ENCODE data around the gene RPA4. TPM values are rescaled to one million over a fixed set of nuclear protein-coding genes. Genes with fewer than 3 reads are reported as not detected.

Gene RPA4
- total RNA-seq, 1 donor from 2014 or later = 0.68 TPM

GRCh38 chrX:96907516-96908272 is 24.0 kb downstream of the RPA4 start:
- Mint-ChIP-seq H3K4me1 (no peaks in the 10 kb centered on the region), H3K27ac (no peak overlapping the region), H3K4me3 (no peak overlapping the region), H3K27me3 (no peaks in the 10 kb centered on the region), H3K36me3 (ENCODE audit: low read depth) (peaks cover 3% of the 10 kb centered on the region), H3K9me3 (no peaks in the 10 kb centered on the region)
- intact Hi-C loops (cut with micrococcal nuclease) = no loop called here
- DNase-seq = no peak

- Mint-ChIP-seq H3K4me3 (no peak overlapping the region), H3K36me3 (ENCODE audit: low read depth) (peaks cover 3% of the 10 kb centered on the region), H3K4me1 (no peaks in the 10 kb centered on the region), H3K27me3 (no peaks in the 10 kb centered on the region), H3K27ac (no peak overlapping the region), H3K9me3 (no peaks in the 10 kb centered on the region)
- intact Hi-C loops (cut with micrococcal nuclease) = no loop called here
- DNase-seq = no peak
Observed at GRCh38 chrX:96909291-96909690, 25.6 kb downstream of the RPA4 start.

- intact Hi-C loops (cut with micrococcal nuclease) = no loop called here
- Mint-ChIP-seq H3K4me3 (no peak overlapping the region), H3K27ac (no peak overlapping the region), H3K36me3 (ENCODE audit: low read depth) (peaks cover 4% of the 10 kb centered on the region), H3K27me3 (no peaks in the 10 kb centered on the region), H3K9me3 (no peaks in the 10 kb centered on the region), H3K4me1 (no peaks in the 10 kb centered on the region)
- DNase-seq = no peak
Observed at GRCh38 chrX:96918864-96919263, 35.2 kb downstream of the RPA4 start.

- H3K9me3 Mint-ChIP-seq = no peaks in the 10 kb centered on the region
- intact Hi-C loops (cut with micrococcal nuclease) = no loop called here
- no peak overlapping the region for H3K27ac Mint-ChIP-seq
- no peak for DNase-seq
- H3K4me3 Mint-ChIP-seq = no peak overlapping the region
- H3K27me3 Mint-ChIP-seq = no peaks in the 10 kb centered on the region
- H3K36me3 Mint-ChIP-seq (ENCODE audit: low read depth) = peaks cover 4% of the 10 kb centered on the region
- no peaks in the 10 kb centered on the region for H3K4me1 Mint-ChIP-seq
Observed at GRCh38 chrX:96919672-96920071, 36.0 kb downstream of the RPA4 start.

- no peak overlapping the region for H3K27ac Mint-ChIP-seq
- H3K36me3 Mint-ChIP-seq (ENCODE audit: low read depth) = peaks cover 8% of the 10 kb centered on the region
- intact Hi-C loops (cut with micrococcal nuclease) = no loop called here
- H3K27me3 Mint-ChIP-seq = no peaks in the 10 kb centered on the region
- H3K4me1 Mint-ChIP-seq = no peaks in the 10 kb centered on the region
- H3K9me3 Mint-ChIP-seq = peaks cover 8% of the 10 kb centered on the region
- no peak for DNase-seq
- H3K4me3 Mint-ChIP-seq = no peak overlapping the region
Observed at GRCh38 chrX:96924581-96924980, 40.9 kb downstream of the RPA4 start.

- H3K27ac Mint-ChIP-seq = no peak overlapping the region
- no peak overlapping the region for H3K4me3 Mint-ChIP-seq
Observed at GRCh38 chrX:96929036-96929435, 45.3 kb downstream of the RPA4 start.

More at GRCh38 chrX:96929036-96929435, 45.3 kb downstream of the RPA4 start:
- H3K27me3 Mint-ChIP-seq = no peaks in the 10 kb centered on the region
- H3K9me3 Mint-ChIP-seq = peaks cover 8% of the 10 kb centered on the region
- H3K4me1 Mint-ChIP-seq = no peaks in the 10 kb centered on the region
- intact Hi-C loops (cut with micrococcal nuclease) = no loop called here
- peaks cover 4% of the 10 kb centered on the region for H3K36me3 Mint-ChIP-seq (ENCODE audit: low read depth)
- no peak for DNase-seq

Other genes starting within 250 kb of the RPA4 start
- gene DIAPH2, start 199.1 kb upstream of the RPA4 start, total RNA-seq = 12.7 and 13.2 TPM in 2 replicates

All from activated CD4-positive, alpha-beta T cell treated with anti-CD3 and anti-CD28 coated beads, Interleukin-2, amount 10 ng/mL, durations not matched to agents 24 days and 14 days (primary cell).